Muscle of leg (tissue), 11 donors: ENCODE data around the gene PSMD9. TPM values are rescaled to one million over a fixed set of nuclear protein-coding genes. Genes with fewer than 3 reads are reported as not detected.
"Not testable (repeated sequence)": the region's sequence is repeated elsewhere in the genome, so short reads cannot be mapped to it uniquely, and the experiment has no call there.

Experiments used
- DNase-seq: peaks from one replicate; pipeline ENCODE4 v3.0.0; 2013
- H3K27ac ChIP-seq: one replicate; pipeline ENCODE4 v1.5.1; 2013; ENCODE audit warnings: mild to moderate bottlenecking, low read length, control low read depth
- H3K27me3 ChIP-seq: one replicate; pipeline ENCODE4 v1.6.1; 2013; ENCODE audit warnings: low read length; ENCODE audit not compliant: control insufficient read depth, insufficient read depth
- H3K36me3 ChIP-seq: one replicate; pipeline ENCODE4 v1.6.1; 2013; ENCODE audit warnings: low read length; ENCODE audit not compliant: control insufficient read depth, insufficient read depth
- H3K4me1 ChIP-seq: one replicate; pipeline ENCODE4 v1.6.1; 2013; ENCODE audit warnings: low read length; ENCODE audit not compliant: control insufficient read depth, insufficient read depth
- H3K4me3 ChIP-seq: one replicate; pipeline ENCODE4 v1.5.1; 2013; ENCODE audit warnings: low read length, control low read depth
- H3K9me3 ChIP-seq: replicated peaks from 2 replicates; pipeline ENCODE4 v1.6.1; 2013; ENCODE audit warnings: low read depth, low read length; ENCODE audit not compliant: control insufficient read depth
- WGBS: methylation state at CpG from one replicate; pipeline ENCODE4 v1.1.5; 2013; ENCODE audit warnings: missing lambda C conversion rate; ENCODE audit not compliant: insufficient coverage; 5-methylcytosine and 5-hydroxymethylcytosine counted together
- polyA plus RNA-seq, 8 donors: library from polyadenylated mRNA; unstranded; fragments of 120-200 nt; gene quantifications; one replicate each; pipeline versions ENCODE4 v1.2.1 to v1.2.3, GENCODE V29; 2013; ENCODE audit warnings: inconsistent platforms in 1 of 8, low replicate concordance in 1 of 8; ENCODE audit not compliant: insufficient read length in 8 of 8, insufficient read depth in 1 of 8
- total RNA-seq: library from RNA; stranded (reverse); fragments of 120-200 nt; gene quantifications from one replicate; pipeline ENCODE4 v1.2.4, GENCODE V29; 2013

The PSMD9 gene
- total and polyA plus RNA-seq, 9 donors, result 42.9 to 55.9 (median 48.4) TPM

DNA sequence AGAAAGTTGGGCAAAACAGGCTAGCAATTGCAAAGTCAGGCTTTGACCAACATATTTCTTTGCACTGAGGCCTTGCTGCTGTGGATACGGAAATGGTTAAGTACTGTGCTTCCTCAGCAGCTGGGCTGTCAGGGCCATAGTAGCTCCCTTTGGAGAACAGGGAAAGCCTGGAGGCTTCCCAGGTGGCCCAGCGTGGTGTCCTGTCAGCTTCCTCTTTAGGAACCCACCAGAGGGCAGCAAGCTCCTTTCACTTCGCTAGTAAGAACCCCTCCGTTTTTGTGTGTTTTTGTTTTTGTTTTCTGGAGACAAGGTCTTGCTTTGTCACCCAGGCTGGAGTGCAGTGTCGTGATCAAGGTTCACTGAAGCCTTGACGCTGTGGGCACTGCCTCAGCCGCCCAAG lies 28.1 kb downstream of the PSMD9 start:
- Histone ChIP-seq H3K9me3 (no peaks in the 10 kb centered on the region), H3K27me3 (no peaks in the 10 kb centered on the region), H3K4me1 (peaks cover 17% of the 10 kb centered on the region), H3K4me3 (no peak overlapping the region), H3K27ac (no peak overlapping the region), H3K36me3 (peaks cover 39% of the 10 kb centered on the region)
- DNase-seq, result peak; percentile 62
- 66% methylated on average over 4 of the region's 7 CpGs for WGBS

DNA sequence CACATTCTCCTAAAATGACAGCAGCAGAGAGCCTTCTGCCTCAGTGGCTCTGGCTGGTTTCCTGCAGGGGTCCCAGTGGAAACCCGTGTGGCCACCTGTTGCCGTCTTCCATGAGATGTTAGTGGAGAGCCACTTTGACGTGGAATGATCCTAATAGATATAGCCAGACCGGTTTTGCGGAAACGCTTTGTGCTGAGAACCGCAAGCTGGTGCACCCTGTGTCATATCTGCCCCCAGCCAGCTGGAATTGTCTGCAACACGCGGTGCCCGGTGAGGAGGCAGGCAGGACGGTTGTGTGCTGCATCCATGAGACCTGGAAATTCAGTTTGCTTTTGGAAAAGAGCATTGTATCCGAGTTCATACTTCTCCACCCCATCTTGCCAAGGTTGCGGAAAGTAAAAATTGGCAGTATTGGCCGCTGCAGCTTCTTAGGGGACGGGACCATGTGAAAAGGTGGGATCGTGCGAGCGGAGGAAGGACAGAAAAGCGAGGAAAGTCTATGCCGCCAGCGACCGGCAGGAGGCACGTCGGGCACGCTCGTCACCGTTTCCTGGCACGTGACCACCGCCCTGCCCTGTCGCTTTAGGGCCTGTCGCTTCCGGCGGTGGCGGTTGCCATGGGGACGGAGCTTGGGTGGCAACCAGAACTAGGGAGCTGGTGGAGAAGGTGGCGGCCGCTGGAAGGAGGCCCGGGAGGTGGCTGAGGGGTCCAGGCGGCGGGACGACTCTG lies 29.5 kb downstream of the PSMD9 start, which contains the start of gene CFAP251:
TSS of gene CFAP251 (plus strand) at position 643 of the 729 bp plus-strand sequence. CDS start 2,714 bp downstream, outside the sequence.
- no peaks in the 10 kb centered on the region for H3K27me3 ChIP-seq
- WGBS, result 14% methylated on average over 34 of the region's 41 CpGs
- peaks cover 33% of the 10 kb centered on the region for H3K36me3 ChIP-seq
- no peaks in the 10 kb centered on the region for H3K9me3 ChIP-seq
- H3K4me3 ChIP-seq, result peak within 1 kb of the TSS; percentile 33
- DNase-seq, result peak; percentile 82
- peak within 1 kb of the TSS; percentile 47 for H3K27ac ChIP-seq
- H3K4me1 ChIP-seq, result peaks cover 17% of the 10 kb centered on the region

DNA sequence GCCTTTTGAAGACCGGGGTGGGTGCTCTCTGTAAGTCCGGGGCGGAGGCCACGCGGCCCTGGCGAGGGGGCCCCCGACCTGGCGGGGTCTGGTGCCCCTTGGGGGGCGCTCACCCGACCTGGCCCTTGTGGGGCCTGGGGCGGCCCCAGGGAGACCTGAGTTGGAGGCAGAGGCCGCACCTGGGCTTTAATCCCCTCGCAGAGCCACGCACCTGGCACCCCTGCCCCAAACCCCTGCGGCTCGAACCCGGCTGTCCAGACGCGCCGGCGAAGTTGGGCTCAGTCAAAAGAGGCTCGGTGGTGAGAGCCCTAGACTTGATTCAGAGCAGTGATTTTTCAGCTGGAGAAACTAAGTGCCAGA lies 30.1 kb downstream of the PSMD9 start:
- H3K27ac ChIP-seq, result peak overlapping the region; percentile 42

DNA sequence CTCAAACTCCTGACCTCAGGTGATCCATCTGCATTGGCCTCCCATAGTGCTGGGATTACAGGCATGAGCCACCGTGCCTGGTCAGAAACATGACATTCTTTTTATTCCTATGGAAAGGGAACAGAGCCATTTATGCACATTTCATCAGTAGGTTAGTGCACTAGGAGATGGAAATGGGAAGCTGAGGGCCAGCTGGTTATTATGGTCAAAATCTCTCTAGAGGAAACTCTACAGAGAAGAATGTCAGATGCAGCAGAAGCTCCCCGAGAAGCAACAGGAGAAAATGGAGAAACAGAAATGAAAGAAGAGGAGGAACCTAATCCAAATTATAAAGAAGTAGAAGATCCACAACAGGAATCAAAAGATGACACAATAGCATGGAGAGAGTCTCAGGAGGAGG lies 32.5 kb downstream of the PSMD9 start:
- peaks cover 19% of the 10 kb centered on the region for H3K36me3 ChIP-seq
- no peak overlapping the region for H3K27ac ChIP-seq
- no peaks in the 10 kb centered on the region for H3K27me3 ChIP-seq
- no peak overlapping the region for H3K4me3 ChIP-seq
- WGBS, result no CpG with 5 or more reads among the region's 2 CpGs
- DNase-seq, result no peak
- no peaks in the 10 kb centered on the region for H3K9me3 ChIP-seq
- peaks cover 28% of the 10 kb centered on the region for H3K4me1 ChIP-seq

More for the DNA sequence above, 30.1 kb downstream of the PSMD9 start:
- Histone ChIP-seq H3K4me3 (peak overlapping the region; percentile 33), H3K27me3 (no peaks in the 10 kb centered on the region), H3K9me3 (no peaks in the 10 kb centered on the region), H3K36me3 (peaks cover 33% of the 10 kb centered on the region), H3K4me1 (peaks cover 18% of the 10 kb centered on the region)
- no peak for DNase-seq
- WGBS, result 11% methylated on average over 21 of the region's 22 CpGs

DNA sequence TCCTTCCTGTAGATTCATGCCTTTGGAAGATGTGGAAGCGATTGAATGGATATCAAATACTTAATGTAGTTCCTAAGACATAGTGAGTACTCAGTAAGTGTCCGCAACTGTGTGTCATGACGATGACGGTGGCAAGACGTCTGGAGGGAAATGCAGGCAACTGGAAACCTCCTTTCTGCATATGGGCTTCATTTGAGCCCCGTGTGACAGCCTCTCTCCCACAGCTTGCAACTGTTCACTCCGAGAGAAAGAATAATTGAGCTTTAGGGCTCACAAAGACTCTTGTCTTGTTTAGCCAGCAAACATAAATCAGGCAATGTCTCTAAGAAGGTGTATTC lies 36.7 kb downstream of the PSMD9 start:
- Histone ChIP-seq H3K36me3 (no peaks in the 10 kb centered on the region), H3K4me1 (peaks cover 13% of the 10 kb centered on the region), H3K27ac (peak overlapping the region; percentile 93), H3K4me3 (peak overlapping the region; percentile 15), H3K27me3 (no peaks in the 10 kb centered on the region), H3K9me3 (no peaks in the 10 kb centered on the region)
- peak; percentile 53 for DNase-seq
- WGBS, result 14% methylated on average over 4 of the region's 7 CpGs

DNA sequence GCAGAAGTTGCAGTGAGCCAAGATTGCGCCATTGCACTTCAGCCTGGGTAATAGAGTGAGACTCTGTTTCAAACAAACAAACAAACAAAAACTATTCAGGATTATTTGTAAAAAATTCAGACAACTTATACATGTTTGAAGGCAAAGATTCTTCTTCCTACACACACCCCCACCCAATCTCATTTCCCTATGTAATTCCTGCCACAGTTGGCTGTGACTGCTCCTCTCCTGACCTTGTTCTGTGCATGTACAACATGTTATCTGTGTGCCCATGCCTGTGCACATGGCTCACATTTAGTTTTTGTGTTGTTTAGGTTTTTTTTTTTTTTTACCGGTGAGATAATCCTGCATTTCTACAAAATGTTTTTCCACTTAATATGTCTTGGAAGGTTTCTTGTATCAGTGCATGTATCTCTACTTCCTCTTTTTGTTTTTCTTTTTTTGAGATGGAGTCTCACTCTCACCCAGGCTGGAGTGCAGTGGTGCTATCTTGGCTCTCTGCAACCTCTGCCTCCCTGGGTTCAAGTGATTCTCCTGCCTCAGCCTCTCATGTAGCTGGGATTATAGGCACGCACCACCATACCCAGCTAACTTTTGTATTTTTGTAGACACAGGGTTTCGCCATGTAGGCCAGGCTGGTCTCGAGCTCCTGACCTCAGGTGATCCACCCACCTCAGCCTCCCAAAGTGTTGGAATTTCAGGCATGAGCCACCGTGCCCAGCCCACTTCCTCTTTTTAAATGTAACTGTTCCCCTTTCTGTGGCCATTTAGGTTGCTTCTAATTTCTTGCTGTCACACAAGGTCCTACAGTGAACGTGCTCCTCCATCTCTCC lies 38.5 kb downstream of the PSMD9 start:
- no peaks in the 10 kb centered on the region for H3K36me3 ChIP-seq
- H3K9me3 ChIP-seq, result no peaks in the 10 kb centered on the region
- H3K4me1 ChIP-seq, result peaks cover 13% of the 10 kb centered on the region
- no peak overlapping the region for H3K27ac ChIP-seq
- 63% methylated on average over 5 of the region's 7 CpGs for WGBS
- H3K4me3 ChIP-seq, result no peak overlapping the region
- H3K27me3 ChIP-seq, result no peaks in the 10 kb centered on the region
- DNase-seq, result no peak

DNA sequence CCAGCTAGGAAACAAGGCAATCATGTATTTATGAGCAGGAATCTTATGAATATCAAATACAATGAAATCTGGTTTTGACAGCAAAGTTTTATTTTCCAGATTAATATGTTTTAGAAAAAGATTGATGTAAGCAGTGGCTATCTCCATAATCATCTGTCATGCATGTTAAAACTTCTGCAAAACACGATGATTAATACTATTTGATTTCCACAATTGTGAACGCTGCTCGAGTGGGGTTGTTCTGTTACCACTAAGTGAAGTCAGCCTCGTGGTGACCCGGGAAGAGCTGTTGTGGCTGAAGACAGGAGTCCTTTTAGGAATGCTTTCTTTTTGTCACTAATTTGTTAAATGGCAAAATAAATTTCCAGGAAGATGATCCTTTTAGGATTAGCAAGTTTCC lies 39.2 kb downstream of the PSMD9 start:
- no peaks in the 10 kb centered on the region for H3K27me3 ChIP-seq

DNA sequence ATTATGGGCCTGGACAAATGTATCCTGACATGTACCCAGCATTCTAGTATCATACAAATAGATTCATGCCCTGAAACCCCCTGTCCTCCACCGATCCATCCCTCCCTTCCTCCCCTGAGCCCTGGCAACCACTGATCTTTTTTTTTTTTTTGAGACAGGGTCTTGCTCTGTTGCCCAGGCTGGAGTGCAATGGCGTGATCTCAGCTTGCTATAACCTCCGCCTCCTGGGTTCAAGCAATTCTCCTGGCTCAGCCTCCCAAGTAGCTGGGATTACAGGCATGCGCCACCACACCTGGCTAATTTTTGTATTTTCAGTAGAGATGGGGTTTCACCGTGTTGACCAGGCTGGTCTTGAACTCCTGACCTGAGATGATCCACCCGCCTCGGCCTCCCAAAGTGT lies 41.0 kb downstream of the PSMD9 start:
- not testable (repeated sequence) for DNase-seq, H3K27ac ChIP-seq, H3K9me3 ChIP-seq, H3K27me3 ChIP-seq, H3K4me1 ChIP-seq, H3K36me3 ChIP-seq, H3K4me3 ChIP-seq
- WGBS, result 92% methylated on average over 6 of the region's 7 CpGs

More for the DNA sequence above, 39.2 kb downstream of the PSMD9 start:
- Histone ChIP-seq H3K36me3 (no peaks in the 10 kb centered on the region), H3K4me3 (no peak overlapping the region), H3K27ac (no peak overlapping the region), H3K9me3 (no peaks in the 10 kb centered on the region), H3K4me1 (peaks cover 13% of the 10 kb centered on the region)
- no CpG with 5 or more reads among the region's 5 CpGs for whole genome bisulfite sequencing
- no peak for DNase-seq

DNA sequence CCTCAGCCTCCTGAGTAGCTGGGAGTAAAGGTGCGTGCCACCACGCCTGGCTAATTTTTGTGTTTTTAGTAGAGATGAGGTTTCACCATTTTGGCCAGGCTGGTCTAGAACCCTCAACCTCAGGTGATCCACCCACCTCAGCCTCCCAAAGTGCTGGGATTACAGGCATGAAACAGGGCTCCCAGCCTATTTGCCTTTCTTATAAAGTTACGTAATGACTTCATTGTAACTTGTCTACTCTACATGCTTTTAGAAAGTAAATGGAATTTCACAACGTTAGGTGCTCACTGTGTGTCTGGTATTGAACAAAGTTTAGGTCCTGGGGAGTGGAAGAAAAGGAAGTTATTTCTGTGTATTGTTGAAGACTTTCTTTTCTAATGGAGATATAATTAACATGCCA lies 42.3 kb downstream of the PSMD9 start:
- Histone ChIP-seq H3K27ac (no peak overlapping the region), H3K36me3 (peaks cover 7% of the 10 kb centered on the region), H3K27me3 (no peaks in the 10 kb centered on the region), H3K4me3 (no peak overlapping the region), H3K4me1 (no peaks in the 10 kb centered on the region), H3K9me3 (no peaks in the 10 kb centered on the region)
- no CpG with 5 or more reads among the region's 4 CpGs for WGBS
- no peak for DNase-seq

DNA sequence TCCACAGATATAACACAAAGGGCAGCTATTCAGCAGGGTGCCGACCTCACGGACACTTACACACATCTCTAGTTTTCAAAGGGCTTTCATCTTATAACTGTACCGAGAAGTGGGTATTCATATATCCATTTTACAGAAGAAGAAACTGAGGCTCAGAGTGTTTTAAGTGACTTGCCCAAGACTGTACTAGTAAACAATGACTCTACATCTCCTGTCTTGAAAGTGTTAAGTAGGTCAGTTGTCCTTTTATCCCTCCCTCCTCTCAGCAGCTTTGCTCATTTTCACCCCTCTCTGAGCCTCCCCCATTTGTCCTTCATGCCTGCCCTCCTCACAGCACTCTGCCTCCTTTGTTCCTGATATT lies 43.6 kb downstream of the PSMD9 start:
- Histone ChIP-seq H3K36me3 (peaks cover 7% of the 10 kb centered on the region), H3K4me1 (no peaks in the 10 kb centered on the region), H3K27ac (no peak overlapping the region), H3K9me3 (no peaks in the 10 kb centered on the region), H3K4me3 (no peak overlapping the region), H3K27me3 (no peaks in the 10 kb centered on the region)
- WGBS, result no CpG with 5 or more reads among the region's 3 CpGs
- DNase-seq, result no peak
